ENCODE data around the gene CACNB2.

CACNB2 gene

GRCh38 chr10:18240185-18240882, 100.1 kb downstream of the CACNB2 start:
- Mint-ChIP-seq H3K9me3 (peaks cover 1% of the 10 kb centered on the region), H3K27me3 (no peaks in the 10 kb centered on the region), H3K27ac (no peak overlapping the region), H3K36me3 (no peaks in the 10 kb centered on the region), H3K4me3 (no peak overlapping the region), H3K4me1 (no peaks in the 10 kb centered on the region)
- no peak for DNase-seq (ENCODE audit: low spot score in 2 of 2)
- ATAC-seq (ENCODE audit: low read depth), result no peak

- no peaks in the 10 kb centered on the region for H3K4me1 Mint-ChIP-seq
- H3K4me3 Mint-ChIP-seq, result no peak overlapping the region
- no peak overlapping the region for H3K27ac Mint-ChIP-seq
- H3K27me3 Mint-ChIP-seq, result peaks cover 3% of the 10 kb centered on the region
- DNase-seq (ENCODE audit: low spot score in 2 of 2) (no peak), ATAC-seq (ENCODE audit: low read depth) (no peak)
- peaks cover 4% of the 10 kb centered on the region for H3K9me3 Mint-ChIP-seq
- H3K36me3 Mint-ChIP-seq, result no peaks in the 10 kb centered on the region
These were observed 106.7 kb downstream of the CACNB2 start for GRCh38 chr10:18246967-18247366.

- ATAC-seq (ENCODE audit: low read depth), result no peak
- Mint-ChIP-seq H3K27me3 (peaks cover 1% of the 10 kb centered on the region), H3K27ac (no peak overlapping the region), H3K4me3 (no peak overlapping the region), H3K36me3 (no peaks in the 10 kb centered on the region), H3K9me3 (peaks cover 4% of the 10 kb centered on the region), H3K4me1 (no peaks in the 10 kb centered on the region)
- no peak for DNase-seq (ENCODE audit: low spot score in 2 of 2)
These were observed 111.9 kb downstream of the CACNB2 start for GRCh38 chr10:18252086-18252485.

GRCh38 chr10:18254086-18254485, 113.9 kb downstream of the CACNB2 start:
- H3K4me1 Mint-ChIP-seq, result no peaks in the 10 kb centered on the region

GRCh38 chr10:18254692-18255091, 114.5 kb downstream of the CACNB2 start:
- H3K4me1 Mint-ChIP-seq, result no peaks in the 10 kb centered on the region
- no peak overlapping the region for H3K4me3 Mint-ChIP-seq
- DNase-seq (ENCODE audit: low spot score in 2 of 2) (no peak), ATAC-seq (ENCODE audit: low read depth) (no peak)
- H3K27me3 Mint-ChIP-seq, result no peaks in the 10 kb centered on the region
- H3K27ac Mint-ChIP-seq, result no peak overlapping the region
- H3K9me3 Mint-ChIP-seq, result peaks cover 4% of the 10 kb centered on the region
- no peaks in the 10 kb centered on the region for H3K36me3 Mint-ChIP-seq

More at GRCh38 chr10:18254086-18254485, 113.9 kb downstream of the CACNB2 start:
- DNase-seq (ENCODE audit: low spot score in 2 of 2) (no peak), ATAC-seq (ENCODE audit: low read depth) (no peak)
- no peaks in the 10 kb centered on the region for H3K27me3 Mint-ChIP-seq
- peaks cover 4% of the 10 kb centered on the region for H3K9me3 Mint-ChIP-seq
- H3K27ac Mint-ChIP-seq, result no peak overlapping the region
- no peak overlapping the region for H3K4me3 Mint-ChIP-seq
- H3K36me3 Mint-ChIP-seq, result no peaks in the 10 kb centered on the region

- DNase-seq (ENCODE audit: low spot score in 2 of 2) (no peak), ATAC-seq (ENCODE audit: low read depth) (no peak)
- H3K36me3 Mint-ChIP-seq, result no peaks in the 10 kb centered on the region
- H3K9me3 Mint-ChIP-seq, result peaks cover 1% of the 10 kb centered on the region
- H3K4me1 Mint-ChIP-seq, result no peaks in the 10 kb centered on the region
- no peak overlapping the region for H3K27ac Mint-ChIP-seq
- no peak overlapping the region for H3K4me3 Mint-ChIP-seq
- H3K27me3 Mint-ChIP-seq, result no peaks in the 10 kb centered on the region
These were observed 120.2 kb downstream of the CACNB2 start for GRCh38 chr10:18260310-18260922.

- DNase-seq (ENCODE audit: low spot score in 2 of 2) (no peak), ATAC-seq (ENCODE audit: low read depth) (no peak)
- no peak overlapping the region for H3K4me3 Mint-ChIP-seq
- no peak overlapping the region for H3K27ac Mint-ChIP-seq
- H3K27me3 Mint-ChIP-seq, result no peaks in the 10 kb centered on the region
- H3K9me3 Mint-ChIP-seq, result peaks cover 1% of the 10 kb centered on the region
- H3K36me3 Mint-ChIP-seq, result no peaks in the 10 kb centered on the region
- no peaks in the 10 kb centered on the region for H3K4me1 Mint-ChIP-seq
These were observed 120.9 kb downstream of the CACNB2 start for GRCh38 chr10:18261063-18261610.

GRCh38 chr10:18261768-18262231, 121.6 kb downstream of the CACNB2 start:
- no peak for ATAC-seq (ENCODE audit: low read depth)
- no peaks in the 10 kb centered on the region for H3K9me3 Mint-ChIP-seq
- H3K4me1 Mint-ChIP-seq, result no peaks in the 10 kb centered on the region
- H3K36me3 Mint-ChIP-seq, result no peaks in the 10 kb centered on the region
- no peak for DNase-seq (ENCODE audit: low spot score in 2 of 2)
- no peak overlapping the region for H3K4me3 Mint-ChIP-seq
- H3K27ac Mint-ChIP-seq, result no peak overlapping the region
- H3K27me3 Mint-ChIP-seq, result no peaks in the 10 kb centered on the region

GRCh38 chr10:18264466-18265050, 124.3 kb downstream of the CACNB2 start:
- no peaks in the 10 kb centered on the region for H3K9me3 Mint-ChIP-seq
- no peak overlapping the region for H3K27ac Mint-ChIP-seq
- no peaks in the 10 kb centered on the region for H3K4me1 Mint-ChIP-seq
- H3K4me3 Mint-ChIP-seq, result no peak overlapping the region
- H3K27me3 Mint-ChIP-seq, result no peaks in the 10 kb centered on the region
- ATAC-seq (ENCODE audit: low read depth), result no peak
- H3K36me3 Mint-ChIP-seq, result no peaks in the 10 kb centered on the region
- DNase-seq (ENCODE audit: low spot score in 2 of 2), result no peak

- DNase-seq (ENCODE audit: low spot score in 2 of 2) (no peak), ATAC-seq (ENCODE audit: low read depth) (no peak)
- no peaks in the 10 kb centered on the region for H3K9me3 Mint-ChIP-seq
- no peak overlapping the region for H3K27ac Mint-ChIP-seq
- no peaks in the 10 kb centered on the region for H3K4me1 Mint-ChIP-seq
- H3K27me3 Mint-ChIP-seq, result no peaks in the 10 kb centered on the region
- no peak overlapping the region for H3K4me3 Mint-ChIP-seq
- H3K36me3 Mint-ChIP-seq, result no peaks in the 10 kb centered on the region
These were observed 127.8 kb downstream of the CACNB2 start for GRCh38 chr10:18268005-18268404.

- no peak overlapping the region for H3K27ac Mint-ChIP-seq
- H3K36me3 Mint-ChIP-seq, result no peaks in the 10 kb centered on the region
- DNase-seq (ENCODE audit: low spot score in 2 of 2), result no peak
- no peak for ATAC-seq (ENCODE audit: low read depth)
- no peaks in the 10 kb centered on the region for H3K4me1 Mint-ChIP-seq
- no peaks in the 10 kb centered on the region for H3K27me3 Mint-ChIP-seq
- no peak overlapping the region for H3K4me3 Mint-ChIP-seq
- no peaks in the 10 kb centered on the region for H3K9me3 Mint-ChIP-seq
These were observed 131.3 kb downstream of the CACNB2 start for GRCh38 chr10:18271491-18271890.

- H3K36me3 Mint-ChIP-seq, result no peaks in the 10 kb centered on the region
- H3K27me3 Mint-ChIP-seq, result no peaks in the 10 kb centered on the region
- no peak overlapping the region for H3K27ac Mint-ChIP-seq
- no peaks in the 10 kb centered on the region for H3K9me3 Mint-ChIP-seq
- DNase-seq (ENCODE audit: low spot score in 2 of 2) (no peak), ATAC-seq (ENCODE audit: low read depth) (no peak)
- H3K4me1 Mint-ChIP-seq, result no peaks in the 10 kb centered on the region
- no peak overlapping the region for H3K4me3 Mint-ChIP-seq
These were observed 132.8 kb downstream of the CACNB2 start for GRCh38 chr10:18273039-18273438.

GRCh38 chr10:18278181-18278580, 138.0 kb downstream of the CACNB2 start:
- H3K4me3 Mint-ChIP-seq, result no peak overlapping the region
- no peak for DNase-seq (ENCODE audit: low spot score in 2 of 2)

GRCh38 chr10:18279173-18279572, 138.9 kb downstream of the CACNB2 start:
- Mint-ChIP-seq H3K27me3 (peaks cover 1% of the 10 kb centered on the region), H3K4me3 (no peak overlapping the region), H3K36me3 (no peaks in the 10 kb centered on the region), H3K4me1 (no peaks in the 10 kb centered on the region), H3K27ac (no peak overlapping the region), H3K9me3 (no peaks in the 10 kb centered on the region)
- no peak for ATAC-seq (ENCODE audit: low read depth)
- no peak for DNase-seq (ENCODE audit: low spot score in 2 of 2)

More at GRCh38 chr10:18278181-18278580, 138.0 kb downstream of the CACNB2 start:
- Mint-ChIP-seq H3K27ac (no peak overlapping the region), H3K4me1 (no peaks in the 10 kb centered on the region), H3K36me3 (no peaks in the 10 kb centered on the region), H3K27me3 (peaks cover 1% of the 10 kb centered on the region), H3K9me3 (no peaks in the 10 kb centered on the region)
- no peak for ATAC-seq (ENCODE audit: low read depth)

Data from memory B cell (primary cell).